Endothelial cell of umbilical vein (primary cell): ENCODE measurements around the gene CRTAP. TPM values are rescaled to one million over a fixed set of nuclear protein-coding genes. Genes with fewer than 3 reads are reported as not detected.

Experiments used
- BruUV-seq: library from RNA; stranded (reverse); fragments of 400-500 nt; replicated peaks from 2 replicates; lab custom pipeline; 2021; lab: Mats Ljungman, UMichigan
- CTCF ChIA-PET: fragments of 300-600, 350-600 bp; sonication (Branson Sonifier 250); formaldehyde crosslinking; loops from one replicate; lab custom pipeline; 2021; ENCODE audit warnings: antibody characterized with exemption, inconsistent platforms; lab: Charles Lee
- POLR2A ChIA-PET: fragments of 300-600, 350-600 bp; sonication (Branson Sonifier 250); formaldehyde crosslinking; loops from one replicate; lab custom pipeline; 2021; ENCODE audit warnings: antibody characterized with exemption, inconsistent platforms; lab: Charles Lee
- DNase-seq: peaks from one replicate; pipeline ENCODE4 v3.0.0-alpha.2; 2011; ENCODE audit warnings: low read depth, low spot score
- FAIRE-seq: peaks from 2 replicates; lab custom pipeline; 2011; peaks lifted over from hg19 to GRCh38; lab: Jason Lieb, UNC
- H2AFZ ChIP-seq: 2 replicates; pipeline ENCODE4 v1.6.0; 2012; ENCODE audit warnings: low read depth, low read length, control low read depth, inconsistent platforms
- H3K27ac ChIP-seq: 2 replicates; pipeline ENCODE4 v1.5.1; 2011; ENCODE audit warnings: low read depth, mild to moderate bottlenecking, control low read depth, low read length, moderate library complexity; ENCODE audit not compliant: insufficient read depth
- H3K27me3 ChIP-seq, 2 experiments: 2 replicates each; pipeline versions ENCODE4 v1.6.0 to v1.6.1; 2011; ENCODE audit warnings: low read length in 2 of 2, mixed read lengths in 1 of 2; ENCODE audit not compliant: control insufficient read depth in 2 of 2, insufficient read depth in 2 of 2
- H3K36me3 ChIP-seq, 2 experiments: 2 replicates in 1 of 2; 3 replicates in 1 of 2; pipeline ENCODE4 v1.5.1; 2011; ENCODE audit warnings: low read length in 2 of 2, mild to moderate bottlenecking in 1 of 2, moderate library complexity in 1 of 2; ENCODE audit not compliant: control insufficient read depth in 2 of 2, insufficient read depth in 2 of 2; ENCODE audit errors: extremely low read depth in 1 of 2
- H3K4me1 ChIP-seq: 3 replicates; pipeline ENCODE4 v1.5.1; 2011; ENCODE audit warnings: mild to moderate bottlenecking, low read length; ENCODE audit not compliant: control insufficient read depth, insufficient read depth; ENCODE audit errors: extremely low read depth
- H3K4me2 ChIP-seq: 2 replicates; pipeline ENCODE4 v1.6.1; 2011; ENCODE audit warnings: low read length, control low read depth, mixed read lengths; ENCODE audit not compliant: insufficient read depth
- H3K4me3 ChIP-seq, 3 experiments: fragments of 200-600 bp in 1 of 3; sonication (generic), shearing (Covaris generic) in 1 of 3; replicated peaks in 1 of 3; 2 replicates each; pipeline ENCODE4 v1.5.1; 2011 to 2016; ENCODE audit warnings: control low read depth in 3 of 3, low read length in 3 of 3, mild to moderate bottlenecking in 2 of 3, inconsistent platforms in 1 of 3, low read depth in 1 of 3, moderate library complexity in 1 of 3; ENCODE audit not compliant: insufficient read depth in 1 of 3
- H3K79me2 ChIP-seq: 2 replicates; pipeline ENCODE4 v1.6.0; 2012; ENCODE audit warnings: low read length, inconsistent platforms; ENCODE audit not compliant: control insufficient read depth, insufficient read depth
- H3K9ac ChIP-seq: replicated peaks from 2 replicates; pipeline ENCODE3; 2011; ENCODE audit warnings: low read length, control low read depth; ENCODE audit not compliant: insufficient read depth; ENCODE audit errors: extremely low read depth
- H3K9me1 ChIP-seq: replicated peaks from 3 replicates; pipeline ENCODE4 v1.6.0; 2011; ENCODE audit warnings: mild to moderate bottlenecking, low read length; ENCODE audit not compliant: control insufficient read depth, insufficient read depth; ENCODE audit errors: extremely low read depth
- H3K9me3 ChIP-seq: replicated peaks from 2 replicates; pipeline ENCODE4 v1.5.1; 2012; ENCODE audit warnings: low read length, inconsistent platforms; ENCODE audit not compliant: control insufficient read depth, insufficient read depth
- H4K20me1 ChIP-seq: replicated peaks from 2 replicates; pipeline ENCODE3; 2011; ENCODE audit warnings: mild to moderate bottlenecking, low read length; ENCODE audit not compliant: control insufficient read depth, insufficient read depth; ENCODE audit errors: extremely low read depth
- CTCF ChIP-seq, 2 donors: IDR thresholded peaks; 1 replicate in 1 of 2; 2 replicates in 1 of 2; pipeline ENCODE4 v1.5.1; 2011; ENCODE audit warnings: low read length in 2 of 2, mild to moderate bottlenecking in 2 of 2, moderate library complexity in 2 of 2, control low read depth in 1 of 2, inconsistent platforms in 1 of 2, low read depth in 1 of 2; ENCODE audit not compliant: insufficient read depth in 1 of 2; ENCODE audit errors: extremely low read depth in 1 of 2
- EZH2 ChIP-seq: IDR thresholded peaks from 2 replicates; pipeline ENCODE4 v1.6.1; 2012; ENCODE audit warnings: borderline replicate concordance, low read depth, mild to moderate bottlenecking, moderate library complexity, low read length, inconsistent platforms; ENCODE audit not compliant: severe bottlenecking
- GATA2 ChIP-seq: IDR thresholded peaks from 2 replicates; pipeline ENCODE4 v1.7.0; 2011; ENCODE audit warnings: low read depth, mild to moderate bottlenecking, moderate library complexity, mixed read lengths, low read length; ENCODE audit not compliant: insufficient read length, insufficient read depth
- POLR2AphosphoS5 ChIP-seq: IDR thresholded peaks from 2 replicates; pipeline ENCODE4 v1.6.1; 2012; ENCODE audit warnings: low read depth, mild to moderate bottlenecking, control low read depth, low read length, moderate library complexity; ENCODE audit not compliant: insufficient read depth
- dilution Hi-C: fragments of 300-500 bp; cut with MboI; formaldehyde crosslinking; loops from one replicate; pipeline ENCODE4 v1.15.0; 2019; ENCODE audit warnings: low sequenced_read_pairs; ENCODE audit not compliant: extremely low pct_ligation_motif_present
- intact Hi-C: fragments of 100-400 bp; cut with micrococcal nuclease; formaldehyde crosslinking; loops from one replicate; pipeline ENCODE4 v1.10.0; 2022
- polyA plus RNA-seq, 4 experiments: library from polyadenylated mRNA; depleted of rRNA in 3 of 4; stranded (reverse) in 3 of 4; unstranded in 1 of 4; fragments of >200 nt; gene quantifications; 2 replicates each; pipeline versions ENCODE4 v1.2.1 to v1.2.3, GENCODE V29; 2011 to 2012; ENCODE audit warnings: missing spikeins in 1 of 4
- total RNA-seq: library from RNA; stranded (reverse); gene quantifications from 2 replicates; pipeline ENCODE4 v1.2.3, GENCODE V29; 2021

CRTAP gene
- total and polyA plus RNA-seq, 2 donors (not counting 3 experiments of a cell fraction or from before 2014, with no cell fraction given), result 204 to 213 TPM

GRCh38 chr3:33071946-33072345 lies 41.9 kb upstream of the CRTAP start:
- no TSS peak for BruUV-seq
- H3K36me3 ChIP-seq, result peaks cover 0 to 3% of the 10 kb centered on the region in 2 experiments
- ChIA-PET POLR2A (no interaction called here), CTCF (interaction anchor here (1.7 to 2.3 kb wide), 2 partner anchors 8 to 124 kb away, joined by 4 to 14 read pairs; no protein-coding TSS in a partner anchor)
- H3K4me1 ChIP-seq, result no peaks in the 10 kb centered on the region
- dilution Hi-C loops (no loop called here), intact Hi-C loops (no loop called here)
- no peak overlapping the region for H3K9ac ChIP-seq
- no peak overlapping the region for H3K4me2 ChIP-seq
- H4K20me1 ChIP-seq, result no peaks in the 10 kb centered on the region
- H3K9me1 ChIP-seq, result no peaks in the 10 kb centered on the region
- H3K9me3 ChIP-seq, result no peaks in the 10 kb centered on the region
- no peak for FAIRE-seq
- no peak overlapping the region for H3K4me3 ChIP-seq
- no peak for TF ChIP-seq POLR2AphosphoS5
- no peak overlapping the region for H2AFZ ChIP-seq
- H3K27me3 ChIP-seq, result no peaks in the 10 kb centered on the region
- no peak overlapping the region for H3K27ac ChIP-seq
- no peaks in the 10 kb centered on the region for H3K79me2 ChIP-seq
- no peak for DNase-seq

GRCh38 chr3:33074217-33075067 lies 39.4 kb upstream of the CRTAP start:
- POLR2A ChIA-PET, result no interaction called here
- TF ChIP-seq EZH2, result no peak
- peak; percentile 93 for TF ChIP-seq CTCF (IDR thresholded peaks at IDR 0.05; ENCODE audit: extremely low read depth in 1 of 2, insufficient read depth in 1 of 2, low read depth in 1 of 2, low read length in 2 of 2)
- no peak for TF ChIP-seq GATA2
- no peak overlapping the region for H3K27ac ChIP-seq
- FAIRE-seq (peak; percentile 81), DNase-seq (peak; percentile 72)
- dilution Hi-C loops (no loop called here), intact Hi-C loops (loop anchor here (1.0 kb wide), 2 partner anchors 40 to 127 kb away; partner anchors contain the start of gene CRTAP)
- no peak overlapping the region for H3K4me2 ChIP-seq
- H3K9me3 ChIP-seq, result no peaks in the 10 kb centered on the region
- H3K9ac ChIP-seq, result no peak overlapping the region
- no TSS peak for BruUV-seq
- no peaks in the 10 kb centered on the region for H3K79me2 ChIP-seq
- no peaks in the 10 kb centered on the region for H3K27me3 ChIP-seq
- H4K20me1 ChIP-seq, result no peaks in the 10 kb centered on the region
- H3K4me3 ChIP-seq, result no peak overlapping the region
- no peaks in the 10 kb centered on the region for H3K4me1 ChIP-seq
- H3K36me3 ChIP-seq, result no peaks in the 10 kb centered on the region
- CTCF ChIA-PET, result interaction anchor here (0.6 to 3.8 kb wide), 22 partner anchors 9 to 713 kb away, joined by 3 to 91 read pairs (median 3); partner anchors contain the start of gene CCR4
- H3K9me1 ChIP-seq, result no peaks in the 10 kb centered on the region
- no peak overlapping the region for H2AFZ ChIP-seq
